Hematopoietic multipotent progenitor cell (in vitro differentiated cells): Measurements from ENCODE around the gene RAX. TPM values are rescaled to one million over a fixed set of nuclear protein-coding genes. Genes with fewer than 3 reads are reported as not detected.

Experiments
- DNase-seq, 3 donors: peaks; one replicate each; pipeline ENCODE4 v3.0.0-alpha.2; 2011 to 2015; ENCODE audit warnings: low read depth in 2 of 3, low spot score in 2 of 3
- total RNA-seq: library from RNA; depleted of rRNA; stranded (reverse); fragments of >200 nt; gene quantifications from one replicate; pipeline ENCODE4 v1.2.3, GENCODE V29; 2012

RAX gene
- total RNA-seq = not detected

DNA sequence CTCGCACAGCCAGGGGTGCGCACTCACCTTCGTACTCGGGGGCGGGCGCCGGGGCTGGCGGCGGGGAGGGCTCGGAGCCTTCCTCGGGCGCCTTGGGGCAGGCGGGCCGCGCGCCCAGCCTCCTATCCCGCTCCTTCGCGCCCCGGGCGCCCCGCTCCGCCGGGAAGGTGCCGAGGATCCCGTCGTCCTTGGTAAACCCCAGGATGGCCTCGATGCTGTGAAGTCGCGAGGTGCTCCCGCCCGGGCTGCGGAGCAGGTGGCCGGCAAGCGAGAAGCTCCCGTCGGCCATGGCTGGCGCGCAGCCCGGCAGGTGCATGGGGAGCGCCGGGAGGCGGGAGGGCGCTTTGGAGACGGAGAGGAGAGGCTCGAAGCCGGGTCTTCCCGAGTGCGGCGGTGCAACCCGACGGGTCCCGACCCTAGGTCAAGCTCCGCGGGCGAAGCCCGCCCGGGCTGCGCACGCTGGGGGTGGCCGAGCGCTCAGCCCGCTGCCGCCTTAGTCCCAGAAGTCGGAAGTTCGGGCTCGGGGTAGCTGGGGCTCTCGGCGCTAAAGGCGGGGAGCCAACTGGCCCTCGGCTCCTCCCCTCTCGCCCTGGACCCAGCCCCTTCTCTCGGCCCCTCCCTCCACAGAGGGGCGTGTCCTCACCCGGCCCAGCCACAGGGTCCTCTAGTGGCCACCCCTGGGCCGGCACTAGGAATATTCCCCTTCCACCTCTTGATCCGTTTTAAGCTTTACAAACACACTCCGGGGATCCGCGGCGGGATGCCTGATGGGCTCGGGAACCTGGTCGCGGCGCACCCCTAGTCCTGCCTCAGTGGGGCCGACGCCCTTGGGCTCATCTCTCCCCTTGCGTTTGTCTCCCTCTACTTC lies at the start of gene RAX:
RAX (minus strand) TSS at position 564 of the 868 bp plus-strand sequence; CDS start at position 316, 248 bp downstream.
- peak in 2 of 3 donors; percentile 70 to 71 for DNase-seq

GRCh38 chr18:59318460-59319050 lies 45.3 kb upstream of the RAX start, which contains the start of gene CPLX4:
Gene CPLX4 (minus strand): TSS chr18:59318649. CDS start chr18:59318462, 187 bp downstream.
- DNase-seq = no peak

DNA sequence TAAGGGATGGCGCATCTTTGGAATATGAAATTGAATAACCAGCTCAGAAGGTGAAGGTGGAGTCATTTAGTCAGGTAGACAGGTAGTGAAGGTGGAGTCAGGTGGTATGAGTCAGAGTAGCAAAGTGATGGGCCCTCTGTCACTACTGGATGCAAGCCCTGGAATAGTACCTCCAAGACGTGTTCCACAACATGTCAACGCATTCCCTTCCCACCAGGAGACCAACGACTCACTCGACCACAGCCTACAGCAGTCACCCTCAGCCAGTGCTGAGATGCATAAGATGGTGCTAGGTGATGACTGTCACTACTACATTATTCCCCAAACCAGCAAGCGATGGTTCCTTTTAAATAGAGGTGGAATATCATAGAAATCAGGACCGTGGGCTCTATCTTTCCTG lies 38.4 kb upstream of the RAX start:
- no peak for DNase-seq

- DNase-seq = no peak
Measured at GRCh38 chr18:59308938-59309260, 35.6 kb upstream of the RAX start.

DNA sequence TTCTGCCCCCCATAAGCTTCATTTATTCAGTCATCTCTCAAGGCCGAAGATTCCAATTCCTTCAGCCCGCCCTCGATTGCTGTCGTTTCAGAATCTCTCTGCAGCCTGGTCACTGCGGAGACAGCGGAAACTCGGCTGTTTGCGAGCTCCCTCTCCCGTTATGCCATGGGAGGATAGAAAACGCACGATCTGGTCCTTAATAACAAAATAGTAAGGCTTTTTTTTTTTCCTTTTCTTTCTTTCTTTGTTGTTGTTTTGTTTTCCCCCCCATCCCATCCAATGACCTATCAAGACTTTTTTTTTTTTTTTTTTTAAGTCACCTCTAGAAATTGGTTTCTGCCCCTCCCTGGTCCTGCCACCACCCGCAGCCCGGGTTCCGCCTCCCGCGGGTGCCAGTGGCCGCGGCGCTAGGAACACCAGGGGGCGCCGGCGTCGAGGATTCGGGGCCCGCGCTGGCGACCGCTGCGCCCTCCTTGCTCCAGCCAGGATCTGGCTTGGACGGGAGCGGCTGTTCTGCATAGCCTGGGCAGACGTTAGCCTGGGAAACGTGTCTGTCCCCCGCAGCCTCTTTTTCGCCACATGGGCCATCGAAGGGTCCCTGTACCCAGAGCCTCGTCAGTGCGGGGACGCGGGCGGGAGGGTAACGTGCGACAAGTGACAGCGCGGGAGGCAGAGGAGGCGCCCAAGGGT lies 35.1 kb upstream of the RAX start:
- peak; percentile 30 to 66 (median 60) for DNase-seq

DNA sequence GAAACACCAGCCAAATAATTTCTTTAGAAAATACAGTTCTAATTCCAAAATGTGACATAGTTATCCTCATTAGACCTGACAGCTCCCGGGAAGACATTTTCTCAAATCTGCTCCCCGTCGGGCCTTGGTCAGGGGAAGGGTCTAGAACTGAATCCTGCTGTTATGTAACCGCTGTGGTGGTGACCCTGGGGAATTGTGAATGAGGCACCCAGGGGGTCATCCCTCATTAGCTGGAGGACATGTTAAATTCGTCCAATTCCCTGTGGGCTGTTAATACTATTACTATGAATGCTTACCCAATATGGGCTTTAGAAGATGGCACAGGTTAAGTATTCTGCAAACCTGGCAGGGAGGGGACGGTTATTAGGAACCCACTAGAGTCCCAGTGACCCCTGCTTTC lies 33.4 kb upstream of the RAX start:
- DNase-seq = no peak

- DNase-seq = no peak
Measured at GRCh38 chr18:59305295-59305694, 32.0 kb upstream of the RAX start.

DNA sequence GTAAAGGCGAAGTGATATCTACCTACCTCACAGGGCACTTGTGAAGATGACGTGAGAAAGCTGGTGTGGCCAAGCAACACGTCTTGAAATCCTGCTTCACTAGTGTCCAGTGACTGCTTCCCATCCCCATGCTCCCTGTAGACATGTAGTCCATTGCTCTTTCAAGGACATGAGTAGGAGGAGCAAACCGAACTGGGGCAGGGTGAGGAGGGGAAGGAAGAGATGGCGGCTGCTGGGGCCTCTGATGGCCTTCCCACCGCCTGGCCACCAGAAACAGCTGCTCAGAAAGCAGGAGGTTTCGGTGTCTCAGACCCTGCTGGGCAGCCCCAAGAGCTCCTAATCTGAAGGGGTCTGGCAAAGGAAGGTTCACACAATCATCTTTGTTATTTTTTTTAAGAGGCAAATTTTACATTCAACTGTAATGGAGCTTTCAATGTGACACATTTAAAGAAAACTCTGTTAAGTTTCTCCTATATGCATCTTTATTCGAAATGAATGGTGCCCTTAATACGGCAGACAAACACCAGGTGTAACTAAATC lies 30.5 kb upstream of the RAX start:
- DNase-seq = no peak

GRCh38 chr18:59303006-59303405 lies 29.8 kb upstream of the RAX start:
- no peak for DNase-seq

DNA sequence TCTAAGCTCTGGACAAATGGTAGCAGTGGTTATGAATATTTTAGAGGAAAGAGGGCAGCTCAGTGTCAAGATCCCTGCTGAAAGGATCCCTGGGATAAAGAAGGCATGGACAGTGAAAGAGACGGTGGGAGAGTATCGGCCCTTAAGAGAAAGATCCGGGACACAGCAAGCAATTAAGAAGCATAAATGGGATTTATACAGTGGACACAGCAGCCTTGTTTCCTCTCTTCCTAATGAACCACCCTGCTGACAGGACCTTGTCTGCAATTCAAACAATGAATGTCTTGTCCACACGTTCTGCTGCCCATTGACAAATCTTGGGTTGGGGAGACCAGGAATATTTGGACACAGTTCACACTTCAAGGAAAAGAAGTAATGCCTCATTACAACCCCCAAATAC lies 28.7 kb upstream of the RAX start:
- DNase-seq = no peak

- no peak for DNase-seq
Measured at GRCh38 chr18:59300676-59301285, 27.5 kb upstream of the RAX start.

DNA sequence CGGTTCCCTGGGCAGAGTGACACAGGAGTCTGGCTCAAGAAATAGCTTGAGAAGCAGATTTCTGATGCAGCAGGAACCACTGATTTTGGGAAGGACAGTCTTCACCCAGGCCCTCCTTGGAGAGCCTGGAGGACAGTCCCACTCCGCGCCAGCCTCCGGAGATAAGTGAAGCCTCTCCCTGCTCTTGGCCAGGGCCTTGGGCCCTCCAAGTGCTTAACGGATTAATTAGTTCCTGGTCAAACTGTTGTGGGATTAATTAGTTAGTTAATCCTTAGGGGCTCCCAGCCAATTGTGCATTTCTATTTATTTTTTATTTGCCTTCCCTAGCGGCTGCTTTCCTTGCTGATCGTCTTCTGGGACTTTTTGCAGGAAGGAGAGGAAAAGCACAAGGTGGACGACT lies 25.6 kb upstream of the RAX start:
- DNase-seq = no peak

GRCh38 chr18:59293317-59293716 lies 20.1 kb upstream of the RAX start:
- no peak for DNase-seq

DNA sequence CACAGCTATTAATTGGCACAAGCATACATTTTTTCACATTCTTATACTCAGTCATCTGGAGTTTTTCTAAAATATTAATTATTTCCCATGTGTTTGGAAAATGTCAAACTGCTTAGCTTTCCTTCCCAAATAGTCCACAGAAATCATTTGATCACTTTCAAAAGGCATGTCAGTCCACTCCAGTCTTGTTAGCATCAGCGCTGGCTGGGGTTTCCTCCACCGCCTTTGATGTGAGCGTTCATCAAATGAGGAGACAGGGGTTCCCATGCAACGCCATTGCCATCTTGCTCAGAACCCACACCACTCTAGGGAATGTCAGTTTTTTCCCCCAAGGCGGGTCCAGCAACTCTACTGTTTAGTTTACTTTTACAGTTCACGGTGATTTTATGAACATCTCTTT lies 13.1 kb upstream of the RAX start:
- DNase-seq = no peak

DNA sequence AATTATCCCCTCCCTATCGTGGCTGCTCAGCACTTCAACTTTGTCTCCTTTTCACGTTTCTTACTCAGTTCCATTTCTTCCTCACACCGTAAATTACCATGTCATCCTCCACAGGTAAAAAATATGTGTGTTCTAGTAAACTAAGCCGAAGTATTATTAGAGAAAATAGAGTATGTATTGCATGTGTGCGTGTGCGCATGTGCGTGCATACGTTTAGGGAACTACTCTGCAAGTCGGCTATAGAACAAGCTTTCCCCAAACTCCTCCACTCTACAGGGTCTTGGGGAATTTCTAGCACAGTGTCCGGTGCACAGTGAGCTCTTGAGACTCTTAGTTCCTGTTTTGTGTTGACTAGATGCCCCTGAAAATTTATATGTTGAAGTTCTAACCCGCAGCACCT lies 9.1 kb upstream of the RAX start:
- no peak for DNase-seq

DNA sequence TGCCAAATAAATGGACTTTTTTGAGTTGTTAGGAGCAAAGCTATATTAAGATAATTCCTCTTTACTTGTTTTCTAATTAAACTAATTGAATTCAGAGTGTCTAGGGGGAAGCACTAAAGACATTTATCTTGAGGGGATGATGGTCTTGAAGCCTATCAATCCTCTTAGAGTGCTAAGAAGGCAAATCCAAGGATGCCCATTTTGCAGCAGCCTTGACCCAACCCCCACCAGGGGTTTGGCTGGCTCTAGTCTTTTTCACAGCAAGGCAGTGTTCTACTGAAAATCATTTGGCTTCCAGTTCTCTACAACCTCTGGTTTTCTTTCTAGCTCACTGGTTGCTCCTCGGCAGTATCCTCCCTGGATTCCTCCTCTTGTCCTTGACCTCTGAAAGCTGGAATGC lies 6.5 kb upstream of the RAX start:
- DNase-seq = no peak

- no peak for DNase-seq
Measured at GRCh38 chr18:59279193-59279592, 5.9 kb upstream of the RAX start.

DNA sequence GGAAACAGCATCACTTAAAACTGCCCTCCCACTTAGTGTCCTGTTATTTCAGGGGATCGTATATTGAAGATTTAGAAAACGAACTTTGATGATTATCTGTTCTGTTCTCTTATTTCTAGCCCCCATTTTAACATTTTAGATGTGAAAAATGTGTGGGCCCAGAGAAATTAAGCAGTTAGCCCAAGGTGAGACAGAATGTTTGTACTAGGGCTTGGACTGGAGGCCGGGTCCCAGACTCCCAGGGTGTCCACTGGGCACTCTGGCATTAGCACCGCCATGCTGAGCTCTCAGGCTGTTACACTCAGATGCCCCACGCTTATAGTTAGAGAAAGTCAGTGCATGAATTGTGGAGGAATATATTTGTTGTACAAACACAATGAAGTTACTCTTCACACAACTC lies 5.5 kb upstream of the RAX start:
- no peak for DNase-seq

DNA sequence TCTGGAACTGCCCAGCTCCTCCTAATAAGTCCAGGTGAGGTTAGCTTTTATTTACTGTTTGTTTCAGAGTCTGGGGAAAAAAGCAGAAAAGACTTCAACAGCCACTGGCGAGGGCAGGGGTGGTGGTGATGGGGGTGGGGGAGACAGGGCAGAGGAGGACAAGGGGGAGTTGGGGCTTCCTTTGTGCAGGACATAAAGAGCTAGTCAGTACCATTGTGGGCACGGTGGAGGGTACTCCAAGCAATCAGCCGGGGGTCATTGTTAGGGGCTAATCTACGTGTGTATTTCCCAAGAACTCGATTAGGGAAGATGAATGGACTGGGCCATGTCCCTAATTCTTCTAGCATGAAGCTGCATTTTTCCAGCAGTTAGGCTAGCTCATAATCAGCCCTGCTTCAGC lies 2.8 kb upstream of the RAX start:
- DNase-seq = no peak

- DNase-seq = no peak
Measured at GRCh38 chr18:59275406-59275949, 2.2 kb upstream of the RAX start.

DNA sequence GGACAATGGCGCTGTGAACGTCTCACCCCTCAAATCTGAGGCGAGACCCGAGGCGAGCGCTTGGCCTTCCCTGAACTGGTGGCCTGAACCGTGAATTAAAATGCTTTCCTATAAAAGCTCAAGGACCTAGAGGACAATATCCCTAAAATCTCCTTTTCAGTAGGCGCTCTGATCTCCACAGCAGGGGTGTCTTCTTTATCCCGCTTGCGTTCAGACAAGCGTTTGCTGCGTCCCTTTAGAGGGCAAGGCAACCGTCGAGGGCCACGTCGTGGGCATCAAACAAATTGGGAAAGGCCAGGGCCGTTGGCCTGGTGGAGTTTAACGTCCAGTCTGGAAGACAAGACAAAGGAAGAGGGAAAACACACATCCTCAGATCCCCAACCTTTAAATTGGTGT lies 1.3 kb upstream of the RAX start:
- DNase-seq = no peak
